ENCODE results near the gene SLC9A8.

- TF ChIP-seq CTCF (IDR thresholded peaks at IDR 0.05) (no peak), POLR2A (IDR thresholded peaks at IDR 0.05) (no peak)
These were observed 20.0 kb upstream of the SLC9A8 start for GRCh38 chr20:49792611-49793010.

Measured in adrenal gland (tissue), 5 donors.